ENCODE data around the gene ZBTB20.
"Not testable (repeated sequence)": the region's sequence is repeated elsewhere in the genome, so short reads cannot be mapped to it uniquely, and the experiment has no call there.

The ZBTB20 gene

DNA sequence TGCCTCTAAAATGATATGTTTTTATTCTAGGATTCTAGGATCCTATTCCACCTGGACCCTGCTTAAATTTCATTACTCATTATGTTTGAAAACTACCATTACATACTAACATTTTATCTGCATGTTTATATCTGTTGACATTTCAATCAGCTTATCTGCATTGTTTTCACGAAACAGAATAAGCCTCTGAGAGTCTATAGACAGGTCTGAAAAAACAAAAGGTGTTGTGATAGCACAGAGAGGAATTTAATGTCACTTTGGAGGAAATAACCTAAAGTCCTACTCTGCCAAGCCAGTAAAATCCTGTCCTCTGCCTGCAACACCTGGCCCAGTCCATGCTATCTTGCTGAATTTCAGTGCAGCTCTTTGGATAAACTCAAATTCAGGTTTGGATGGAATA lies 315.2 kb downstream of the ZBTB20 start:
- no peak for DNase-seq (ENCODE audit: low spot score)

DNA sequence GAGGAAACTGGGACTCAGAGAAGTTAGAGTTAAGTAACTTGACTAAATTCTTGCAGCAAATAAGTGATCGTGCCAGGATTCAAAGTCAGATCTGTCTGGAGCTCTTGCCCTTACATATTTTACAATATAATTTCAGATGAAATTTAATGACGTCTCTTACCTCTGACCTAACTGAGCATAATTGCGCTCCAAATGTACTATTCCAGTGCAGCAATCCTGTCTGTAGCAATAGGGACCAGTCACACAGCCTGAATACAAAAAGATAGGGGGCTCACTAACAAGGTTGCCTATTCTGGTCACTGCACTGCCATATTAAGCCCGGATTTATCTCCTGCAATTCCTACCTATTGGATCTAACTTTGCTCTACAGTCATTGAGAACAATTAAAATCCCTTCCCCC lies 316.4 kb downstream of the ZBTB20 start:
- no peak for DNase-seq (ENCODE audit: low spot score)

DNA sequence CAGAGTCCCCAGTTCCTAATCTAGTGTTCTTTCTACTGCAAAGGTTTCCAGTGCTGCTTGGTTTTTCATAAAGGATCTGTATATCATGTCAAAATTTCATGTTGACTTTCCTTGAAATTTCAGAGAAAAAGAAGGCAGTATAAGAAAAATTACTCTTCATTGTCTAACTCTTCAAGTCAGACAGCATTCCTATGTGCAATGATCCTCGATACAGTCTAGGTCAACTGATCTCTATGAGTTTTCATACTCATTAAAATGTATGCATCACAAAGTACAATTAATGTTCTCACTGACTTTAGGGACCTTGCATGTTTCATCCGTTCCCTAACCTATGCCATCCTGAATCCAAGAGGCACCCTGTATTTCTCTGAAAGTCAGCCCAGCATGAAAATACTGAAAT lies 317.3 kb downstream of the ZBTB20 start:
- no peak for DNase-seq (ENCODE audit: low spot score)

- DNase-seq (ENCODE audit: low spot score) = peak; percentile 32
Measured at GRCh38 chr3:114827495-114827894, 319.6 kb downstream of the ZBTB20 start.

DNA sequence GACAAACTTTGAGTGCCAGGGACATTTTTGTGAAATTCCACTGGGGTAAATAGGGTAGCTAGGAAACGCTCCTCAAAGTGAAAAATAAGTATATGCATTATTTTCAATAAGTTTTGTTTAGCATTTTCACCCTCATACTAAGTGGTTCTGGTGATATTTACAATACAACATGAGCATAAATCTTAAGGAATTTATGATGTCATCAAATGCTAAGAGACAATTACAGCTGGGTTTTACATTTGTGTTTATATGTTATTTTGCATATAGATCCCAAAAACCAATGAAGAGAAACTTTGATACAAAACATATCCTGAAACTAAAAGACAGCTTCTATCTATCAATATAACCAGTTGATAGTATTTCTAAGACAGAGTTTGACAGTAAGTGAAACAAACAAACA lies 323.1 kb downstream of the ZBTB20 start:
- no peak for DNase-seq (ENCODE audit: low spot score)

DNA sequence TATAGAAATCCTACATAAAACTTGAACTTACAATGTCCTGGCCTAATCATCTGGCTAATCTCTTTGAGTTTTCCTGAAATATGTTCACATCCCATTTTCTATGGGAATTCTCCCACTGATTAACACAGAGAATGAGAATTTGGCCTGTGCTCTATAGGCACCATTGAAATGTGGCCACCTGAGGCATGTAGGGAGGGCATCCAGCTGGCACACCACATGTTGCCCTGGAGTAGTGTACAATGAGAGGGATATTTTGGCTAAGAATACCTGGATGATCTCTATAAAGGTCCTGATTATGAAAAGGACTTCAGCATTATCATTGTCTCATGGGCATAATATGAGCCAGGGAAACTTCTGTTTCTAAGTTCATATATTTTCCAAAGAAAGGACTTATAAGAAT lies 324.0 kb downstream of the ZBTB20 start:
- no peak for DNase-seq (ENCODE audit: low spot score)

DNA sequence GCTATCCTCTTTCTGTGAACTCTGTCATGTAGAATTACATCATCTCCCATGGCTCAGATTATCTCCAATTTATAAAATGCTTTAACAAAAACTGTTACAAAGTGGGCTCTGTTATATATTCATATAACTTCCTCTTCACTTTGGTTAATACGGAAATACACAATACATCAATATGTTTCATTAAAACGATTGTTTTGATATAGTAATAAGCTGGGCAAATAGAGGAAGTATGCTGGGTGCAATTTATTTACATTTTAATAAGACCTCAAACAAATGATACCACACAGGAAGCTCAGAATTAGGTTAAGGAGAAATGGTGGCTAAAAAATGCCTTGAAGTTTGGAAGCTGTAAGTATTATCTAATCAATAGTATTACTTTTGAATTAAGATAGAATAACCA lies 331.0 kb downstream of the ZBTB20 start:
- no peak for DNase-seq (ENCODE audit: low spot score)

- DNase-seq (ENCODE audit: low spot score) = not testable (repeated sequence)
Measured at GRCh38 chr3:114812541-114813238, 334.4 kb downstream of the ZBTB20 start.

- DNase-seq (ENCODE audit: low spot score) = no peak
Measured at GRCh38 chr3:114809668-114810413, 337.2 kb downstream of the ZBTB20 start.

DNA sequence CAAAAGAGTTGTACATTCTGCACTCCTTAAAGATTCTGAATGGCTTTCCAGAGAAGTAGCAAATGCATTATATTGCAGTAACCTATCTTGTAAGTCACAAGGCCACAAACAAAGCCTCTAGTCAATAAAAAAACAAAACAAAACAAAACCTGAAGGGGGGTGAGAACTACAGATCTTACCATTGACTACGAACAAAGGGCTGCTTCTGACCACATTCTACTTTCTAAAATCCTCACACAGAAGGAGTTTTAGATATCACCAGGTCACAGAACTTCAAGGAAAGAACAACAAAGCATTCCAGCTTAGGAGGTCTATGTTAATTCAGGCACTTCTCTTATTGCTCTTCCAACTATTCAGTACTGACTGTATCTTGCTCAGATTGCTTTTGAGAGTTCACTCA lies 343.0 kb downstream of the ZBTB20 start:
- no peak for DNase-seq (ENCODE audit: low spot score)

- DNase-seq (ENCODE audit: low spot score) = no peak
Measured at GRCh38 chr3:114803042-114803695, 343.9 kb downstream of the ZBTB20 start.

DNA sequence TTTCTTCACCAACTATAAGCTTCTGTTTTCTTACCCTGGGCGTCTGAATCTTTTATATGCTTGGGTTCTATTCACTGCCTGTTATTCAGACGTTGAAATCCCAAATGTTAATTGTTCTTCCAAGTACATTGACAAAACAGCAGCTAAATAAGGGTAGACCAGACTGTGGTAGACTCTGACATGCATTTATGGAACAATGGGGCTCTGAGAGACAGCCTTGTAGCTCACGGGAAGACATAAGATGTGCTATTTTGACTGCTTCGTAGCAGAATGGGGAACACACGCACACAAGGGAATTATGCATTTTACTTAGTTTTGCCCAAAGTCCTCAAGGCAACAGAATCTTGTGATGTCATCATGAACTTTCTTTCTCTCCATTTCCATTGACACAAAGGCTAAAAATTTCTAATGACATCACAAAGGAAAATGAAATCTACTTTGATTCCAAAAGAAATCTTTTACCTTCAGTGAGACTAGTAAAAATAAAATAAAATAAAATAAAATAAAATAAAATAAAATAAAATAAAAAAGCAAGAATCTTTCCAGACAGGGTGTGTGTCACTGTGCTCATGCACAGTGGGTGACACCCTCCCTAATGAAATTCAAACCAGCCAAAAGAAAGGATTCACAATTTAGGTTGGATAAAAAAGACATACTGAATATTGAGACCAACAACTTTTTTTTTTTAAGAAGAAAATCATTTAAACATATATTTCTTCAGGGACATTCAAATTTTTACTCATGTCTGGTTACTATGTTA lies 346.6 kb downstream of the ZBTB20 start:
- DNase-seq (ENCODE audit: low spot score) = no peak

GRCh38 chr3:114799816-114800215 lies 347.3 kb downstream of the ZBTB20 start:
- no peak for DNase-seq (ENCODE audit: low spot score)

GRCh38 chr3:114796796-114797195 lies 350.3 kb downstream of the ZBTB20 start:
- no peak for DNase-seq (ENCODE audit: low spot score)

DNA sequence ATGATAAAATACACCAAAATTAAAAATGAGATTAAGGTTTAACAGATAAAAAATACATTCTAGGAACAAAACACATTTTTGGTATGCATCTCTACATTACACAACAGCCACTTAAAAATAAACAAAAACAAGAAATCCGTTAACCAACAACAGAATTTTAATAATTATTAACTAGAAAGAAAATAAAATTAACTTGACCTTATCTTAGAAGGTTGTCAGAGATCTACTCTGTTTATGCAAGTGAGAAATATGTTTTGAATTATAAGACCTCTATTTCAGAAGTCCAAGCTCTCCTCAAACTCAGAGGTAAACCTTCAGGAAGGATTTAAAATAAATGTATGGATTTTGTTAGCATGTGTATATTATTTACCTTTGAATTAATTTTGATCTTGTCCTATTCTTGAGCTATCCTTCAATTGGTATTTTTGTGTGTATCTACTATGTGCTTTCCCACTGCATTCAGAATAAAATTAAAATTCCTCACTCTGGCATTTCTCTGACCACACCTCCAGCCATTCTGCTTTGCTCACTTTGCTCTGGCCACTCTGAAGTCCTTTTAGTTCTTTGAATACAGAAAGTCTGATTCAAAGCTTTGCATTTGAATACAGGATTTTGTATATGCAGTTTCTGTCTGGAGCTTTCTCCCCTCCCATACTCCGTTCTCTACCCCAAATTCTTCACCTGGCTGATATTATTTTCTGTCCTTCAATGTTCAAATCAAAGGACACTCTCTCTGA lies 352.0 kb downstream of the ZBTB20 start:
- no peak for DNase-seq (ENCODE audit: low spot score)

DNA sequence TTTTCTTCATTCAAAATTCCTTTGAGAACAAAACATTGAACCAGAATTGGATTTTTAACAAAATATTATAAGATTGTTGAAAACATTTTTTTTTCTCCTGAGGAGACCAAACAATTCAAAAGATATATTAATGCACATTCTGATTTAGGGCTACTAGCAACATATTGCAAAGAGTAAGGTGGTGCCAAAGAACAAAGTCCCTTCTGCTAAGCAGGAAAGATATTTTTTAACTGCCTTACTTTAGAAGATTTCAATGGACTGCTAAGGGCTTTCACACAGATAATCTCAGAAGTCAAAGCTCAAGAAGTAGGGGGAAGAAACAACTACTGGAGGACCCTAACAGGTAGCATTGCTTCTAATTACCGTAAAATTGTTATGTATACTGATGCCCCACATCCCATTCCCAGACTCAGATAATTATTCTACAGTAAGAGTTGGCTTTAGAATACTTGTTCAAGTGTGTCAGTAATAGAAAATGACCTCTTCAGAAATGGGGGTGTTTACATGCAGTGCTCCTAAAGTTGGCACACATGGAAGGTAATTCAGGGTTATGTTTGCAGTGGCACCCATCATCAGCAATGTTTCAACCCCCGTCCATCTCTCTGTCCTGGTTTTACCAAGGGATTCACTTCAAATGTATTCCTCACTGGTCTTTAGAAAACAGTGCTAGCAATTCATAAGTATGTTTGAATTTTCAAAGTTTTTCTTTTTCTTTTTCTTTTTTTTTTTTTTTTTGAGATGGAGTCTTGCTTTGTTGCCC lies 354.7 kb downstream of the ZBTB20 start:
- DNase-seq (ENCODE audit: low spot score) = no peak

- no peak for DNase-seq (ENCODE audit: low spot score)
Measured at GRCh38 chr3:114790752-114791151, 356.3 kb downstream of the ZBTB20 start.

DNA sequence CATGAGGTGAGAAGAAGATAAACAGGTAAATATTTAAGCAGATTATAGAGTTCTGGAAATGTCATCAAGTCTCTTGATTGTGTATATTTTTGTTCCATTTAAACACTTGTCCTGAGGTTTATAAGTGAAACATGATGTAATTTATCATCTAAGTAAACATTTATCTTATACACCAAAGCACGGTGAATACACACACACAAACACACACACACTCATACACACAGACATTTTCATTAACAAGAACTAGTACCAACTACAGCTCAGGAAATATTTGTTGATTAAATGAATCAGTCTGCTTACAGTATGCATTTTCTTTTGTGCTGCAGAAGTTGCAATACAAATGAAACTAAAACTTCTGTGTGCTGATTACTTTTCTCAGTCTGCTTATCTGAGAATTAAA lies 357.3 kb downstream of the ZBTB20 start:
- no peak for DNase-seq (ENCODE audit: low spot score)

DNA sequence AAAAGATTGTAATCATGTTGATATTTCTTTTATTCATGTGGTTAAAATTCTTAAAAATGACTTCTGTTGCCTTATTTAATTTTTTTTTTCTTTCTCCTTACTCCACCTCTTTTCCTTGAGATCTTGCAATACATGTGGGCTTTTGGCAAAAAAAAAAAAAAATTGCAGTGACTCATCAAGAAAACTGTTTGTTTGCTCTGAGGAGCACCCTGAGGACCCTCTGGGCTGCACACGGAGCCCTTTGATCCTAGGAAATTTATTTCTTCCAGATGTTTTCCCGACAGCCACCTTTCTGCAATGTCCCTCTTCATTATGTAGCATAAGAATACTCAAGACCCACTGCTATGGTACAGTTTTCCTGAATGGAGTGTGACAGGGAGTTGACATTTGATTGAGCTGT lies 371.7 kb downstream of the ZBTB20 start:
- DNase-seq (ENCODE audit: low spot score) = no peak

DNA sequence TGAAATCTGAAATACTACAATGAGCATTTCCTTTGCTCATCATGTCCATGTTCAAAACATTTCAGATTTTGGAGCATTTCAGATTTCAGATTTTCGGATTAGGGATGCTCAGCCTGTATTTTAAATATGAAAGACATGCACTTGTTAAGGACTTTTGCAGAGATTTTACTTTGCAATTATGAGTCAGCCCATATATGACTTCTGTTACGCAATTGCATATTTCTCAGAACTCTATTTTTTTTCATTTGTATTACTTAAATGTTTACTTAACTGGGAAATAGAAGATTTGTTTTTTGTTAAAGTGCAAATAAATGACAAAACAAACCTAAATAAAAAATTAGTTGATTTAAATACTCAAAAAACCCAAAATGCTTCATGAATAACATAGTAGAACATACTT lies 376.2 kb downstream of the ZBTB20 start:
- DNase-seq (ENCODE audit: low spot score) = no peak

GRCh38 chr3:114764056-114764492 lies 383.0 kb downstream of the ZBTB20 start:
- DNase-seq (ENCODE audit: low spot score) = no peak

Data from AG08396 (cell line).